CD8-positive, alpha-beta memory T cell (primary cell): ENCODE data around the gene OR6T1. TPM values are rescaled to one million over a fixed set of nuclear protein-coding genes. Genes with fewer than 3 reads are reported as not detected.

Experiments used
- CTCF ChIA-PET: fragments of 350-600 bp; sonication (Branson Sonifier 250); formaldehyde crosslinking; loops from one replicate; lab custom pipeline; 2021; ENCODE audit warnings: antibody characterized with exemption; lab: Charles Lee
- POLR2A ChIA-PET: fragments of 350-600 bp; sonication (Branson Sonifier 250); formaldehyde crosslinking; loops from one replicate; lab custom pipeline; 2021; ENCODE audit warnings: antibody characterized with exemption; lab: Charles Lee
- DNase-seq, 5 donors: peaks; one replicate each; pipeline versions ENCODE4 v3.0.0 to v3.0.0-alpha.2; 2020 to 2022; ENCODE audit warnings: mixed read lengths in 1 of 5
- H3K27ac ChIP-seq: one replicate; pipeline ENCODE4 v1.7.0; 2013; ENCODE audit warnings: low read depth, mild to moderate bottlenecking, low read length, moderate library complexity
- H3K27me3 ChIP-seq: 2 replicates; pipeline ENCODE4 v1.7.0; 2013; ENCODE audit warnings: low read length, mild to moderate bottlenecking; ENCODE audit not compliant: insufficient read depth, poor library complexity, severe bottlenecking
- H3K36me3 ChIP-seq: 2 replicates; pipeline ENCODE4 v1.7.0; 2013; ENCODE audit warnings: mild to moderate bottlenecking, low read length, moderate library complexity; ENCODE audit not compliant: insufficient read depth
- H3K4me1 ChIP-seq: 2 replicates; pipeline ENCODE4 v1.7.0; 2013; ENCODE audit warnings: mild to moderate bottlenecking, low read length, moderate library complexity; ENCODE audit not compliant: insufficient read depth
- H3K4me3 ChIP-seq: 2 replicates; pipeline ENCODE4 v1.7.0; 2013; ENCODE audit warnings: mild to moderate bottlenecking, low read length
- H3K9me3 ChIP-seq: 2 replicates; pipeline ENCODE4 v1.7.0; 2013; ENCODE audit warnings: mild to moderate bottlenecking, low read length
- H3K27ac Mint-ChIP-seq, 8 donors: one replicate each; pipeline ENCODE4 v1.8.0; 2020 to 2021; ENCODE audit warnings: mixed read lengths in 8 of 8, mild to moderate bottlenecking in 6 of 8, inconsistent platforms in 3 of 8, moderate library complexity in 3 of 8
- H3K27me3 Mint-ChIP-seq, 2 donors: one replicate each; pipeline ENCODE4 v1.8.0; 2020 to 2021; ENCODE audit warnings: mixed read lengths in 2 of 2, mild to moderate bottlenecking in 1 of 2, moderate library complexity in 1 of 2
- H3K36me3 Mint-ChIP-seq, 3 donors: one replicate each; pipeline ENCODE4 v1.8.0; 2020 to 2021; ENCODE audit warnings: mixed read lengths in 3 of 3, inconsistent platforms in 1 of 3, mild to moderate bottlenecking in 1 of 3
- H3K4me1 Mint-ChIP-seq, 3 donors: one replicate each; pipeline ENCODE4 v1.8.0; 2020 to 2021; ENCODE audit warnings: mixed read lengths in 3 of 3, inconsistent platforms in 1 of 3, mild to moderate bottlenecking in 1 of 3
- H3K4me3 Mint-ChIP-seq, 7 donors: one replicate each; pipeline ENCODE4 v1.8.0; 2020 to 2021; ENCODE audit warnings: mixed read lengths in 7 of 7, mild to moderate bottlenecking in 6 of 7, moderate library complexity in 4 of 7, inconsistent platforms in 2 of 7
- H3K9me3 Mint-ChIP-seq, 5 donors: one replicate each; pipeline ENCODE4 v1.8.0; 2020 to 2022; ENCODE audit warnings: mixed read lengths in 5 of 5, mild to moderate bottlenecking in 3 of 5, moderate library complexity in 2 of 5, inconsistent platforms in 1 of 5
- polyA plus RNA-seq: library from polyadenylated mRNA; unstranded; fragments of 300-500 nt; fragmentation: Illumina TruSeq; gene quantifications from one replicate; pipeline ENCODE4 v1.2.3, GENCODE V29; 2021
- total RNA-seq, 2 experiments: library from RNA; stranded (reverse); gene quantifications; one replicate each; pipeline ENCODE4 v1.2.3, GENCODE V29; 2021

Gene OR6T1
- total and polyA plus RNA-seq, 3 experiments from 2014 or later: not detected

- H3K27ac Mint-ChIP-seq: no peak within 1 kb of the TSS
- no peaks in the 10 kb centered on the region for H3K36me3 Mint-ChIP-seq
- H3K4me3 Mint-ChIP-seq: no peak within 1 kb of the TSS
- Histone ChIP-seq H3K27ac (no peak within 1 kb of the TSS), H3K4me1 (no peaks in the 10 kb centered on the region), H3K36me3 (no peaks in the 10 kb centered on the region), H3K4me3 (no peak within 1 kb of the TSS), H3K9me3 (no peaks in the 10 kb centered on the region), H3K27me3 (no peaks in the 10 kb centered on the region)
- DNase-seq: no peak
- CTCF ChIA-PET: no interaction called here
- H3K4me1 Mint-ChIP-seq: no peaks in the 10 kb centered on the region
- H3K27me3 Mint-ChIP-seq: peaks cover 0 to 3% of the 10 kb centered on the region in 2 donors
- H3K9me3 Mint-ChIP-seq: peaks cover 0 to 2% (median 0%) of the 10 kb centered on the region in 5 donors
- POLR2A ChIA-PET: no interaction called here
Observed at GRCh38 chr11:123939317-123939716, 4.3 kb downstream of the OR6T1 start, which contains the start of gene OR4D5. Gene OR4D5, plus strand, starts transcription at chr11:123939617. Its CDS starts 0 bp downstream, at chr11:123939617.

- CTCF ChIA-PET: no interaction called here
Observed at GRCh38 chr11:123924027-123924426, 19.6 kb downstream of the OR6T1 start.

GRCh38 chr11:123920943-123921342, 22.7 kb downstream of the OR6T1 start:
- no peaks in the 10 kb centered on the region for H3K36me3 Mint-ChIP-seq
- Histone ChIP-seq H3K4me1 (no peaks in the 10 kb centered on the region), H3K4me3 (no peak overlapping the region), H3K9me3 (no peaks in the 10 kb centered on the region), H3K36me3 (no peaks in the 10 kb centered on the region), H3K27ac (no peak overlapping the region), H3K27me3 (no peaks in the 10 kb centered on the region)
- peaks cover 0 to 2% of the 10 kb centered on the region in 2 donors for H3K27me3 Mint-ChIP-seq
- H3K27ac Mint-ChIP-seq: no peak overlapping the region
- H3K4me1 Mint-ChIP-seq: no peaks in the 10 kb centered on the region
- ChIA-PET POLR2A (no interaction called here), CTCF (no interaction called here)
- no peak overlapping the region for H3K4me3 Mint-ChIP-seq
- DNase-seq: no peak
- peaks cover 0 to 5% (median 0%) of the 10 kb centered on the region in 5 donors for H3K9me3 Mint-ChIP-seq

More at GRCh38 chr11:123924027-123924426, 19.6 kb downstream of the OR6T1 start:
- DNase-seq: no peak
- POLR2A ChIA-PET: no interaction called here
- Mint-ChIP-seq H3K27me3 (peaks cover 0 to 1% of the 10 kb centered on the region in 2 donors), H3K9me3 (peaks cover 0 to 3% (median 0%) of the 10 kb centered on the region in 5 donors), H3K36me3 (no peaks in the 10 kb centered on the region), H3K4me3 (no peak overlapping the region), H3K4me1 (no peaks in the 10 kb centered on the region), H3K27ac (no peak overlapping the region)
- H3K9me3 ChIP-seq: no peaks in the 10 kb centered on the region
- H3K27me3 ChIP-seq: no peaks in the 10 kb centered on the region
- H3K4me3 ChIP-seq: no peak overlapping the region
- H3K4me1 ChIP-seq: no peaks in the 10 kb centered on the region
- no peaks in the 10 kb centered on the region for H3K36me3 ChIP-seq
- H3K27ac ChIP-seq: no peak overlapping the region

GRCh38 chr11:123905826-123906225, 37.8 kb downstream of the OR6T1 start:
- POLR2A ChIA-PET: no interaction called here

GRCh38 chr11:123904932-123905331, 38.7 kb downstream of the OR6T1 start:
- no peak overlapping the region for H3K4me3 ChIP-seq
- H3K4me3 Mint-ChIP-seq: no peak overlapping the region
- no peaks in the 10 kb centered on the region for H3K9me3 ChIP-seq
- H3K27me3 Mint-ChIP-seq: peaks cover 0 to 2% of the 10 kb centered on the region in 2 donors
- DNase-seq: no peak
- no peaks in the 10 kb centered on the region for H3K36me3 ChIP-seq
- CTCF ChIA-PET: no interaction called here
- POLR2A ChIA-PET: no interaction called here
- H3K27ac ChIP-seq: no peak overlapping the region
- H3K27me3 ChIP-seq: no peaks in the 10 kb centered on the region
- no peaks in the 10 kb centered on the region for H3K4me1 ChIP-seq
- peaks cover 0 to 2% (median 0%) of the 10 kb centered on the region in 5 donors for H3K9me3 Mint-ChIP-seq
- no peak overlapping the region for H3K27ac Mint-ChIP-seq
- H3K4me1 Mint-ChIP-seq: no peaks in the 10 kb centered on the region
- no peaks in the 10 kb centered on the region for H3K36me3 Mint-ChIP-seq

More at GRCh38 chr11:123905826-123906225, 37.8 kb downstream of the OR6T1 start:
- CTCF ChIA-PET: no interaction called here
- H3K27me3 ChIP-seq: no peaks in the 10 kb centered on the region
- H3K9me3 ChIP-seq: no peaks in the 10 kb centered on the region
- no peaks in the 10 kb centered on the region for H3K4me1 Mint-ChIP-seq
- peaks cover 0 to 2% (median 0%) of the 10 kb centered on the region in 5 donors for H3K9me3 Mint-ChIP-seq
- H3K27ac Mint-ChIP-seq: no peak overlapping the region
- no peaks in the 10 kb centered on the region for H3K36me3 Mint-ChIP-seq
- no peak overlapping the region for H3K27ac ChIP-seq
- no peaks in the 10 kb centered on the region for H3K36me3 ChIP-seq
- H3K4me3 ChIP-seq: no peak overlapping the region
- H3K4me1 ChIP-seq: no peaks in the 10 kb centered on the region
- DNase-seq: no peak
- no peak overlapping the region for H3K4me3 Mint-ChIP-seq
- peaks cover 0 to 2% of the 10 kb centered on the region in 2 donors for H3K27me3 Mint-ChIP-seq

GRCh38 chr11:123903932-123904331, 39.7 kb downstream of the OR6T1 start:
- Histone ChIP-seq H3K36me3 (no peaks in the 10 kb centered on the region), H3K27ac (no peak overlapping the region), H3K27me3 (no peaks in the 10 kb centered on the region), H3K4me1 (no peaks in the 10 kb centered on the region), H3K4me3 (no peak overlapping the region), H3K9me3 (no peaks in the 10 kb centered on the region)
- Mint-ChIP-seq H3K27ac (no peak overlapping the region), H3K4me3 (no peak overlapping the region), H3K9me3 (peaks cover 0 to 2% (median 0%) of the 10 kb centered on the region in 5 donors), H3K36me3 (no peaks in the 10 kb centered on the region), H3K4me1 (no peaks in the 10 kb centered on the region), H3K27me3 (peaks cover 0 to 2% of the 10 kb centered on the region in 2 donors)
- no peak for DNase-seq
- ChIA-PET CTCF (no interaction called here), POLR2A (no interaction called here)

- CTCF ChIA-PET: no interaction called here
- H3K27me3 ChIP-seq: no peaks in the 10 kb centered on the region
- no peak within 1 kb of the TSS for H3K4me3 Mint-ChIP-seq
- no peak within 1 kb of the TSS for H3K4me3 ChIP-seq
- no peak within 1 kb of the TSS for H3K27ac Mint-ChIP-seq
- no peaks in the 10 kb centered on the region for H3K36me3 ChIP-seq
- H3K27ac ChIP-seq: no peak within 1 kb of the TSS
- no peak for DNase-seq
- H3K4me1 ChIP-seq: no peaks in the 10 kb centered on the region
- POLR2A ChIA-PET: no interaction called here
- peaks cover 0 to 2% (median 0%) of the 10 kb centered on the region in 5 donors for H3K9me3 Mint-ChIP-seq
- H3K36me3 Mint-ChIP-seq: no peaks in the 10 kb centered on the region
- no peaks in the 10 kb centered on the region for H3K27me3 Mint-ChIP-seq
- no peaks in the 10 kb centered on the region for H3K9me3 ChIP-seq
- no peaks in the 10 kb centered on the region for H3K4me1 Mint-ChIP-seq
Observed at GRCh38 chr11:123901867-123902266, 41.8 kb downstream of the OR6T1 start, which contains the start of gene OR8D4. Gene OR8D4, plus strand, starts transcription at chr11:123902167. Its CDS starts 4,265 bp downstream, at chr11:123906432.

- no peaks in the 10 kb centered on the region for H3K27me3 ChIP-seq
- H3K4me3 ChIP-seq: no peak overlapping the region
- no peak overlapping the region for H3K27ac ChIP-seq
- H3K27me3 Mint-ChIP-seq: no peaks in the 10 kb centered on the region
- no peak for DNase-seq
- no peaks in the 10 kb centered on the region for H3K4me1 ChIP-seq
- no peaks in the 10 kb centered on the region for H3K9me3 ChIP-seq
- ChIA-PET CTCF (no interaction called here), POLR2A (no interaction called here)
- no peaks in the 10 kb centered on the region for H3K36me3 ChIP-seq
- H3K4me1 Mint-ChIP-seq: no peaks in the 10 kb centered on the region
- no peaks in the 10 kb centered on the region for H3K9me3 Mint-ChIP-seq
- no peak overlapping the region for H3K4me3 Mint-ChIP-seq
- H3K36me3 Mint-ChIP-seq: no peaks in the 10 kb centered on the region
- H3K27ac Mint-ChIP-seq: no peak overlapping the region
Observed at GRCh38 chr11:123899792-123900191, 43.8 kb downstream of the OR6T1 start.
